ENCODE data around the gene SLCO2A1.

- TF ChIP-seq CTCF (IDR thresholded peaks at IDR 0.05): no peak
- TF ChIP-seq POLR2A (IDR thresholded peaks at IDR 0.05): no peak
Observed at GRCh38 chr3:133901847-133902246, 127.9 kb downstream of the SLCO2A1 start.

Measured in body of pancreas (tissue), 4 donors.